ENCODE measurements around the gene UNC119B.

DNA sequence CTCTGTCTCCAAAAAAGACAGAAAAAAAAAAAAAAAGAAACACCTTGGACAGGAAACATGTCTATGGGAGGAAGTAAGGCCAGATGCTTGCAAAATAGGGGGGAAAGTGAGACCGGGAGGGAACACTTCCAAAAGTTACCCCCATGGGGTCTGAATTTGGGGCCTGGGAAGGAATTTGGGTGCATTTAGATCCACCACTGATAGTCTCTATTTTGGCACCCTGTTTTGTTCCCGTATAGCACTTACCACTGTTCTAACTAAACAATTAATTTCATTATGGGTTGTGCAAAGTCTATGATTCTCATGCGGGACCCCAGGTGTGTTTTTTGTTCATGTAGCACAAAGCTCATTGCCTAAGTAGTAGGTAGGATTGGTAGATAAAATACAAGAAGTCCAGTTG, 24.7 kb upstream of the UNC119B start:
- TF ChIP-seq, protein P1, sequence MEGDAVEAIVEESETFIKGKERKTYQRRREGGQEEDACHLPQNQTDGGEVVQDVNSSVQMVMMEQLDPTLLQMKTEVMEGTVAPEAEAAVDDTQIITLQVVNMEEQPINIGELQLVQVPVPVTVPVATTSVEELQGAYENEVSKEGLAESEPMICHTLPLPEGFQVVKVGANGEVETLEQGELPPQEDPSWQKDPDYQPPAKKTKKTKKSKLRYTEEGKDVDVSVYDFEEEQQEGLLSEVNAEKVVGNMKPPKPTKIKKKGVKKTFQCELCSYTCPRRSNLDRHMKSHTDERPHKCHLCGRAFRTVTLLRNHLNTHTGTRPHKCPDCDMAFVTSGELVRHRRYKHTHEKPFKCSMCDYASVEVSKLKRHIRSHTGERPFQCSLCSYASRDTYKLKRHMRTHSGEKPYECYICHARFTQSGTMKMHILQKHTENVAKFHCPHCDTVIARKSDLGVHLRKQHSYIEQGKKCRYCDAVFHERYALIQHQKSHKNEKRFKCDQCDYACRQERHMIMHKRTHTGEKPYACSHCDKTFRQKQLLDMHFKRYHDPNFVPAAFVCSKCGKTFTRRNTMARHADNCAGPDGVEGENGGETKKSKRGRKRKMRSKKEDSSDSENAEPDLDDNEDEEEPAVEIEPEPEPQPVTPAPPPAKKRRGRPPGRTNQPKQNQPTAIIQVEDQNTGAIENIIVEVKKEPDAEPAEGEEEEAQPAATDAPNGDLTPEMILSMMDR (IDR thresholded peaks at IDR 0.05) = no peak
- TF ChIP-seq EZH2phosphoT487 (IDR thresholded peaks at IDR 0.05; ENCODE audit: borderline replicate concordance, low read depth) (no peak), GABPA (IDR thresholded peaks at IDR 0.05; ENCODE audit: low read depth) (no peak)
